GM19351 (cell line): ENCODE data around the gene PCDHGA9.
"Not testable (repeated sequence)": the region's sequence is repeated elsewhere in the genome, so short reads cannot be mapped to it uniquely, and the experiment has no call there.

Source experiments
- ATAC-seq: cut with Tn5 transposase; IDR thresholded peaks from one replicate; pipeline ENCODE4 v1.9.1; 2021; ENCODE audit warnings: mild to moderate bottlenecking, moderate library complexity; ENCODE audit not compliant: unreplicated experiment

The PCDHGA9 gene

DNA sequence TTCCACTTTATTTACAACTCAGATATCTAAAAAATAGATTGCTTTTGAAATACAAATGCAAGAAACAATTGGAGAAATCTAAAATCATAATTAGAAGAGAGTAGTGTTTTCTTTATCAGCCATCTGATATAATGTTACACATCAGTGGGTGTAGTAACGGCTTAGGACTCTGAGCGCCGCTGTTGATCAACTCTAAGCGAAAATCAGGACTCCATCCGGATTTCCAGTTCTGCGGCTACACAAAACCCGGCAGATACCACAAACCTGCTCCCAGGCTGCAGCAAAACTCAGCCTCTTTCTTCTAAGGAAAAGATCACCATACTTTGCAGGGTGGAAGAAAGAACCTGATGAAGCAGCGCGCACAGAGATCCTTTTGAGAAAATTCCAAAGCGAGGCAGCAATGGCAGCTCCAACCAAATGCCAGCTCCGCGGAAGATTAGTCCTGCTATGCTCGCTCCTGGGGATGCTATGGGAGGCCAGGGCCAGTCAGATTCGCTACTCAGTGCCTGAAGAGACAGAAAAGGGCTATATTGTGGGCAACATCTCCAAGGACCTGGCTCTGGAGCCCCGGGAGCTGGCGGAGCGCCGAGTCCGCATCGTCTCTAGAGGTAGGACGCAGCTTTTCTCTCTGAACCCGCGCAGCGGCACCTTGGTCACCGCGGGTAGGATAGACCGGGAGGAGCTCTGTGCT, at the start of gene PCDHGA9:
PCDHGA9 (plus strand) TSS at position 226 of the 691 bp plus-strand sequence; CDS start at position 401, 175 bp downstream.
- no peak for ATAC-seq

- ATAC-seq = no peak
These were observed 47.6 kb upstream of the PCDHGA9 start, which contains the start of gene PCDHGA4 for GRCh38 chr5:141354900-141355469. TSS of gene PCDHGA4 (plus strand) at chr5:141355021. CDS start at chr5:141355108, 87 bp downstream.

GRCh38 chr5:141355641-141356040, 46.9 kb upstream of the PCDHGA9 start:
- no peak for ATAC-seq

GRCh38 chr5:141356133-141356532, 46.4 kb upstream of the PCDHGA9 start:
- ATAC-seq = no peak

DNA sequence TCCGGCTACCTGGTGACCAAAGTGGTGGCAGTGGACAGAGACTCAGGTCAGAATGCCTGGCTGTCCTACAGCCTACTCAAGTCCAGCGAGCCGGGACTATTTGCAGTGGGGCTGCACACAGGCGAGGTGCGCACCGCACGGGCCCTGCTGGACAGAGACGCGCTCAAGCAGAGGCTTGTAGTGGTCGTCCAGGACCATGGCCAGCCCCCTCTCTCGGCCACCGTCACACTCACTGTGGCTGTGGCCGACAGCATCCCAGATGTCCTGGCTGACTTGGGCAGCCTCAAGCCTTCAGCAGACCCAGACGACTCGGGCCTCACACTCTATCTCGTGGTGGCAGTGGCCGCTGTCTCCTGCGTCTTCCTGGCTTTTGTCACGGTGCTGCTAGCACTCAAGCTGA, 45.6 kb upstream of the PCDHGA9 start:
- ATAC-seq = no peak

DNA sequence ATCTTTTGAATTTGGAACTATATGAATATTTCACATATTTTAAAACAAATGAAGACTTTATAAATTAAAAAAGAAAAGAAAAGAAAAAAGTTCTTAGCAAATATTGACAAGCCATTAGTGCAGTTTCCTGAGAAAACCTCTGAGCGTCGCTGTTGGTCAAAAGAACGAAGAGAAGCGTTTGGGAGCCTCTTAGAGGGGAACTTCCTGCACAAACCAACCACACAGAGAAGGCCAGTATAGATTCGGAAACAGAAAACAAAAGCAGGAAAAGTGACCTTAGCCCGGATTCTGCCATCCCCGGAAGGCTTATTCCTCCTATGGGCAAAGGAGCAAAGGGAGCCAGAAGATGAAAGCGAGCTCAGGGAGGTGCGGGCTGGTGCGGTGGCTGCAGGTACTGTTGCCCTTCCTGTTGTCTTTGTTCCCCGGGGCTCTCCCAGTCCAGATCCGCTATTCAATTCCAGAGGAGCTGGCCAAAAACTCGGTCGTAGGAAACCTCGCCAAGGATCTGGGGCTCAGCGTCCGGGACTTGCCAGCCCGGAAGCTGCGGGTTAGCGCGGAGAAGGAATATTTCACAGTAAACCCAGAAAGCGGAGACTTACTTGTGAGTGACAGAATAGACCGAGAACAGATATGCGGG, 42.7 kb upstream of the PCDHGA9 start, which contains the start of gene PCDHGB2:
PCDHGB2 (plus strand) TSS at position 205 of the 637 bp plus-strand sequence; CDS start at position 347, 142 bp downstream.
- ATAC-seq = peak; percentile 81

DNA sequence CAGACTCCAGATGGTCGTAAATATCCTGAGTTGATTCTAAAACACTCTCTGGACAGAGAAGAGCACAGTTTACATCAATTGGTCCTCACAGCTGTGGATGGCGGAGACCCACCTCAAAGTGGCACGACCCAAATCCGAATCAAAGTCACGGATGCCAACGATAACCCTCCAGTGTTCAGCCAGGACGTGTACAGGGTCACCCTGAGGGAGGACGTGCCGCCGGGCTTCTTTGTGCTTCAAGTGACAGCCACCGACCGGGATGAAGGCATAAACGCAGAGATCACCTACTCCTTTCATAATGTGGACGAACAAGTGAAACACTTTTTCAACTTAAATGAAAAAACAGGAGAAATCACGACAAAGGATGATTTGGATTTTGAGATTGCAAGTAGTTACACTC, 41.9 kb upstream of the PCDHGA9 start:
- ATAC-seq = no peak

GRCh38 chr5:141362719-141363118, 39.9 kb upstream of the PCDHGA9 start:
- no peak for ATAC-seq

GRCh38 chr5:141363952-141364660, 38.5 kb upstream of the PCDHGA9 start, which contains the start of gene PCDHGA5:
TSS of gene PCDHGA5 (plus strand) at chr5:141364162. CDS start at chr5:141364331, 169 bp downstream.
- no peak for ATAC-seq

GRCh38 chr5:141366016-141366896, 36.3 kb upstream of the PCDHGA9 start:
- ATAC-seq = no peak

- peak; percentile 99 for ATAC-seq
These were observed 32.4 kb upstream of the PCDHGA9 start, which contains the start of gene PCDHGB3 for GRCh38 chr5:141369994-141370848. TSS of gene PCDHGB3 (plus strand) at chr5:141370242. CDS start at chr5:141370395, 153 bp downstream.

DNA sequence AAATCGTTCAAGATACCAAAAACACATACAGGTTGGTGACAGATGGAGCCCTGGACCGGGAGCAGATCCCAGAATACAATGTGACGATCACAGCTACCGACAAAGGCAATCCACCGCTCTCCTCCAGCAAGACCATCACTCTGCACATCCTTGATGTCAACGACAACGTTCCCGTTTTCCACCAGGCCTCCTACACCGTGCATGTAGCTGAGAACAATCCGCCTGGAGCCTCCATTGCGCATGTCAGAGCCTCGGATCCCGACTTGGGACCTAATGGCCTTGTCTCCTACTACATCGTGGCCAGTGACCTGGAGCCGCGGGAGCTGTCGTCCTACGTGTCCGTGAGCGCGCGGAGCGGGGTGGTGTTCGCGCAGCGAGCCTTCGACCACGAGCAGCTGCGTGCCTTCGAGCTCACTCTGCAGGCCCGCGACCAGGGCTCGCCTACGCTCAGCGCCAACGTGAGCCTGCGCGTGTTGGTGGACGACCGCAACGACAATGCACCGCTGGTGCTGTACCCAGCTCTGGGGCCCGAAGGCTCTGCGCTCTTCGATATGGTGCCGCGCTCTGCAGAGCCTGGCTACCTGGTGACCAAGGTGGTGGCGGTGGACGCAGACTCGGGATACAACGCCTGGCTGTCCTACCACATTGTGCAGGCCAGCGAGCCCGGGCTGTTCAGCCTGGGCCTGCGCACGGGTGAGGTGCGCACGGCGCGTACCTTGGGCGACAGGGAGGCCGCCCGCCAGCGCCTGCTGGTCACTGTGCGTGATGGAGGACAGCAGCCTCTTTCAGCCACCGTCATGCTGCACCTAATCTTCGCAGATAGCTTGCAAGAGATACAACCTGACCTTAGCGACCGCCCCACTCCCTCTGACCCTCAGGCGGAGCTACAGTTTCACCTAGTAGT, 30.8 kb upstream of the PCDHGA9 start:
- ATAC-seq = no peak

GRCh38 chr5:141373673-141374317, 28.8 kb upstream of the PCDHGA9 start, which contains the start of gene PCDHGA6:
TSS of gene PCDHGA6 (plus strand) at chr5:141373891. CDS start at chr5:141374084, 193 bp downstream.
- ATAC-seq = no peak

- ATAC-seq = no peak
These were observed 28.0 kb upstream of the PCDHGA9 start for GRCh38 chr5:141374627-141375026.

DNA sequence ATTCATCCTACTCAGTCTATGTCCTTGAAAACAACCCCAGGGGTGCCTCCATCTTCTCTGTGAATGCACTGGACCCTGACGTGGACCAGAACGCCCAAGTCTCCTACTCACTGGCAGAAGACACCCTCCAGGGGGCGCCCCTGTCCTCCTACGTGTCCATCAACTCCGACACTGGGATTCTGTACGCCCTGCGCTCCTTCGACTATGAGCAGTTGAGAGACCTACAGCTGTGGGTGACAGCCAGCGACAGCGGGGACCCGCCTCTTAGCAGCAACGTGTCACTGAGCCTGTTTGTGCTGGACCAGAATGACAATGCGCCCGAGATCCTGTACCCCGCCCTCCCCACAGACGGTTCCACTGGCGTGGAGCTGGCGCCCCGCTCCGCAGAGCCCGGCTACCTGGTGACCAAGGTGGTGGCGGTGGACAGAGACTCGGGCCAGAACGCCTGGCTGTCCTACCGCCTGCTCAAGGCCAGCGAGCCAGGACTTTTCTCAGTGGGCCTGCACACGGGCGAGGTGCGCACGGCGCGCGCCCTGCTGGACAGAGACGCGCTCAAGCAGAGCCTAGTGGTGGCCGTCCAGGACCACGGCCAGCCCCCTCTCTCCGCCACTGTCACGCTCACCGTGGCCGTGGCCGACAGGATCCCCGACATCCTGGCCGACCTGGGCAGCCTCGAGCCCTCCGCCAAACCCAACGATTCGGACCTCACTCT, 27.0 kb upstream of the PCDHGA9 start:
- not testable (repeated sequence) for ATAC-seq

- ATAC-seq = no peak
These were observed 19.9 kb upstream of the PCDHGA9 start, which contains the start of gene PCDHGA7 for GRCh38 chr5:141382469-141383294. TSS of gene PCDHGA7 (plus strand) at chr5:141382742. CDS start at chr5:141382900, 158 bp downstream.
